T47D (cell line): ENCODE results near the gene GMDS.

Source experiments
- DNase-seq, 2 experiments: peaks; one replicate each; pipeline versions ENCODE4 v3.0.0 to v3.0.0-alpha.2; 2011 to 2012; ENCODE audit warnings: low read depth in 1 of 2, low spot score in 1 of 2
- JUND ChIP-seq: IDR thresholded peaks from 2 replicates; pipeline ENCODE4 v1.6.1; 2012; ENCODE audit warnings: low read depth
- in situ Hi-C: cut with HindIII; loops from 2 replicates; pipeline ENCODE4 v1.10.0; 2016; ENCODE audit warnings: low sequenced_read_pairs, low pct_unique_long_range_greater_than_20kb

GMDS gene

DNA sequence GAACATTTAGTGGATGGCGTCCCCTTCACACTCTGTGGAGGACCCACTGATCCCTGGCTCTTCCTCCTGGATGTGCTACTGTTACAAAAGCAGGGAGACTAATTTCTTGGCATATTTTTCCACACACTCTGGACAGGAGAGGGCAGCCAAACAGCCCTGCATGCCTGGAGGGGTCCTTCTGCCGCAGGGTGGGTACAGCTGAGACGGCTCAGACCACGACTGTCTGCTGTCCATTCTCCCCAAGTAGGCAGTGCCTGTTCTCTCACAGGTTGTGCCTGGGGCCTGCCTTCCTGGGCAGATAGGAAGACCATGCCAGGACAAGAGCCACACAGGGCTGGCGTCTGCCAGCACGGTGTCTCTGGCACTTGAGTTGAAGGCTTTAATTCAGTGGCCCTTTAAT, 375.6 kb downstream of the GMDS start:
- DNase-seq = no peak
- no peak for TF ChIP-seq JUND
- in situ Hi-C loops = no loop called here

DNA sequence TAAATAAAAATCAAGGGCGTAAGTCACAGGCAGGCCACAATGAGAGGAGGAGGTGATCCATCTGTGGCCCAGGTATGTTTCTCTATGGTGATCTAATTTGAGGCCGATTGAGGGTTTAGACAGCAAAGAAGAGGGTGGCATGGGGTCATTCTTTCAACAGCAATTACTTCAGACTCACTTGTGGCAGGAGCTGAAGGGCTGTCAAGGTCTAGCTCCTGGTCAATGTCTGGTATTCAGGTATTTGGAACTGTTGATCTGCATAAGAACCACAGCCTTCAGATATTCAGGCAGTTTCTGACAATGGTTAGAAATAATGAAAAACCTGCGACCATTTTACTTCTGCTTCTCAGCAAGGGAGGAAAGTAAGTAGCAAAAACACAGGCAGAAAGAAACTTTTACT, 376.1 kb downstream of the GMDS start:
- in situ Hi-C loops = no loop called here
- no peak for DNase-seq
- no peak for TF ChIP-seq JUND

DNA sequence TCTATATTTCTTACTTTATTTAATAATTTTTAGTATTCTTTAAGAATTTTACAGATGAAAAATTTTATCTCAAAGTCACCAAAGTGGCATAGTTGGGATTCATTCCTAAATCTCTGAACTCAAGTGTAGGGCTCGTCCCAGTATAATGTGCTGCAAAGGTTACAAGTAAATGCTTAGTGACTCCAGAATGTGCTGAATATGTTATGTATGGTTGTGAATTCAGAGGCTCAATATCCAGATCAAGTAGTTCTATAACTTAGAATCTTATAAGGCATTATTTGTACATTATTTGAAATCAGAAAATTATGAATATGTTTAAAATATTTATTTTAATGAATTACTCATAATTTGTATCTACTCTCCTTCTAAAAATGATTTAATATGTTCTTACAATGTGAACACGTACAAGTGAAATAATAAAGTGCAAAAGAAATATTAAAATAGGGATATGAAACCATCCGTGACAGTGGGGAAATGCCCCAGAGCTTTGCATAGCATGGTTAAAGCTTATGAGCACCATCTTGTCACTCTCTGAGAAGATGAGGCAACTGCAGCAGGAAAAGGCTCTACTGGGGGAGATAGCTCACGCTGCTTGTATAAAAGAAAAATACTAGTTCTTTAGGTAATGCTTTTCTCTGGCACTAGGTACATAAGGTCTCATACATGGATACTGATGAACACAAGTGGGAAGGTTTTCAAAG, 376.7 kb downstream of the GMDS start:
- TF ChIP-seq JUND = no peak
- no peak for DNase-seq
- in situ Hi-C loops = no loop called here

DNA sequence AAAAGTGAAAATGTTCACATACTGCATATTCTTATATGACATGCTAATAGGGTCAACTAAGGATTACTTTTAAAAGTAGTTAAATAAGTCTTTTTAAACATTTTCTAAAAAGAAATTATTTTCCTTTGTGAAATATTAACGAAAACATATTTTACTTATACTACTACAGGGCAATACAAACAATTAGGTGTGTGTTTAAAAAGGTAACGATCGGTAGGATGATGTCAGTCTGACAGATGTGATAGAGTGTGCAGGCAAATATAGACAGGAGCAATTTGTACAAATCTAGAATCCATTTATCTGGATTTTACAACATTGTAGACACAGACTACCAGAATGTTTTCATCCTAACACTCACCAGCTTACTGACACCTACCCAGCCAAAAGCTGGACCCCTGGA, 378.2 kb downstream of the GMDS start:
- no peak for TF ChIP-seq JUND
- DNase-seq = no peak

DNA sequence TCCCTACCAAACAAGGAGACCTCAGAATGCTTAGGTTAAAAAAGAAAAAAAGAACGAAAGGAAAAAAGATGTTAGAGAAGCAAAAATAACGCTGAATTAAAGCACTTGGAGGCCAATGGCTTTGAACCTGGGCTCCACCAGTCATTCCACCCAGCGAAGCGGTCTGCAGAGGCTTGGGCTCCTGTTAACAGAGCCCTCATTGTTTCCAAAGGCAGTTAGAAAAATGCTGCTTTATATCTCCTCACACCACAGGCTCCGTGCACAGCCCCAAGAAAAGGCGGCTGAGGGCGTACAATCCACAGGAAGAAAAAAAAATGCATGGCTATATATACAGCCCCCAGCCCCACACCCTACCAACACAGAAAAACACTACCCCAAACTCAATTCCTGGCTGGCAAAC, 379.8 kb downstream of the GMDS start:
- in situ Hi-C loops = no loop called here

More for the DNA sequence above, 378.2 kb downstream of the GMDS start:
- in situ Hi-C loops = no loop called here

DNA sequence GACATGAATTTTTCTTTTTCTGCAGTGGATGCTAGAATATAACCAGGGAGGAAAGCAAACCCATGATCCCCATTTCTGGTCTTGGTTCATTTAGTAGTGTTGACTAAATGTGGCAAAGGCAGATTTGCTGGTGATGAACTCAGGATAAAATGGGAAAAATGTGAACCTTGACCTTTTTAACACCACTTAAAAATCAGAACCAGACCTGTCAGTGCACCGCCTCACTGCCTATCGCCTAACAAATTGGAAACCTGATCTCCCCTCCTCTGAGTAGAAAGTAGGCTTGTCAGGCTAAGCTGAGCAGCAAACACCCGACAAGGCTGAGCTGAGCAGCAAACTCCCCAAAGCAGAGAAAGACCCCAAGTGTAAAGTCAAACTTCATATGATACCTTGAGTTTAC, 380.9 kb downstream of the GMDS start:
- DNase-seq = no peak
- no peak for TF ChIP-seq JUND
- in situ Hi-C loops = no loop called here

More for the DNA sequence above, 379.8 kb downstream of the GMDS start:
- no peak for DNase-seq
- TF ChIP-seq JUND = no peak

DNA sequence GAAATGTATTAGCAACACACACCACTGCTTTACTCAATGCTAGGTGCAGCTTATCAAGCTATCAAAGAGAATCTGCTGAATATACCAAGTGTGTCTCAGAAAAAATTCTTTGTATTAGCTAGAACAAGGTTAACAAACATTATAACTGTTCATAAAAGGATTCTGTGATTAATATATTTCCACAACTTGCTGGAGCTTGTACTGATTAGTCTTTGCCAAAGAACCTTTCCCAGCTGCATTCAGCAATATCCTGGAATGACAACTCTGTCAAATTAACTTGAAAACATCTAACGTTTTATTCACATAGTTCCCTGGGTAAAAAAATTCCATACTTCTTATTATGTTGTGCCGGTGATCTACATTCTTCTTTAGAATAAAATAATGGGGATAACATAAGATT, 383.0 kb downstream of the GMDS start:
- in situ Hi-C loops = no loop called here
- DNase-seq = no peak
- TF ChIP-seq JUND = no peak

DNA sequence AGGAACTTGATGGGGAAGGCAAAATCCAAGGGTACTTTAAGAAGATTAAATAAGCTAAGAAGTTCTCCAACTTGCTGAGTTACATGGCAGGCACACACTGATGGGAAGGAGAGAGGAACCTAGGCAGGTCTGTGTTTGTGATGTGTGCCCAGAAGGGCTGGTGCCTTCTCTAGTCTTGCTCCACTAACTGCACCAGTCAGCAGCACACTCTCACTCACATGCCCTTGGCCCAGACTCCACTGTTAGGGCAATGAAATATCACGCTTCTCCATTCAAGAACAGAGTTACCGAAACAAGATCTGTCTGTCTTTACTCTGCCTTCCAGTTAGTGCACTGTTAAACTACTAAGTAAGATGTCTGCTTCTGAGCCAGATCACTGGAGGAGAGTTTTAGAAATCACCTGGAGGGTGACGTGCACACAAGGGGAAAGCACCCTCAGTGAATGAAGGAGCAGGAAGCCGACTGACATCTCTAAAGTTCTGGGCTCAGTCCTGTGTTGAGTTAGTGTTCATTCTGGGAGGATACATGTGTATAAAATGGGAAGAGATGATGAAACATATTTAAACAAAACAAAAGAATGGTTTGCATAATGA, 384.6 kb downstream of the GMDS start:
- no peak for TF ChIP-seq JUND
- no peak for DNase-seq
- in situ Hi-C loops = no loop called here

DNA sequence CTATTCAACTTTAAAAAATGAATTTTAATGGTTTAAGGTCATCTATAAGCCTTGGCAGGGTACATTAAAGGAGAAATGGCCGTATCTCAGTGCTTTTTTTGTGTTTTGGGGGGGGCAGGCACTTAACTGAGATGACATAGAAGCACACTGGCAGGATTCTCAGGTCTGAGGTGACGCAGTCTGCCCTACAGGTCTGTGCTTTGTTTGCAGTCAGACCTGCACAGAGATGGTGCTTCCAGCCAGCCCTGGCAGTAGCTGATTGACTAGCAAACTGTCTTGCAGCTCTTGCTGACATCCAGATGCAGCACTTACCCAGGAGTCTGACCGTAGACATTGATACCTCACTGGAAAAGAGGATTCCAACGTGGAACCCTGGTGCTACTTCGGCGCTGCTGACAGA, 386.5 kb downstream of the GMDS start:
- in situ Hi-C loops = no loop called here
- no peak for TF ChIP-seq JUND
- DNase-seq = no peak

DNA sequence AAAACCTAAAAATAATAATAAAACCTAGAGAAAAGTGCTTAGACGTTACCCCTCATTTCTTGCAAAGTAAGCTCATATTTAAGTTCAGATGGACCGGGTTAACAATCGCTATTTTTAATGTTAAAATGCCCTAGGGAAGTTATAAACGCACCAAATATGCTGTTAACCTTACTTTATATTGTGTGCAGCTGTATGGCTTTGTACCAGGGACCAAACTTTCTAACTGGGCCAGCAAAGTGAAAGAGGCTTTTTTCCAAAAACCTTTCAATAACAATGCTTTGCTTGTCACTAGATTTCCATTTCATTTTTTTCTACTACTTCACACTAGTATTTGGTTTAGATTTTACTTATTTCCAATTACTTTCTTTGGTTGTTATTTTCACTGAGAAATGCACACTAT, 387.2 kb downstream of the GMDS start:
- DNase-seq = no peak
- no peak for TF ChIP-seq JUND
- in situ Hi-C loops = no loop called here

DNA sequence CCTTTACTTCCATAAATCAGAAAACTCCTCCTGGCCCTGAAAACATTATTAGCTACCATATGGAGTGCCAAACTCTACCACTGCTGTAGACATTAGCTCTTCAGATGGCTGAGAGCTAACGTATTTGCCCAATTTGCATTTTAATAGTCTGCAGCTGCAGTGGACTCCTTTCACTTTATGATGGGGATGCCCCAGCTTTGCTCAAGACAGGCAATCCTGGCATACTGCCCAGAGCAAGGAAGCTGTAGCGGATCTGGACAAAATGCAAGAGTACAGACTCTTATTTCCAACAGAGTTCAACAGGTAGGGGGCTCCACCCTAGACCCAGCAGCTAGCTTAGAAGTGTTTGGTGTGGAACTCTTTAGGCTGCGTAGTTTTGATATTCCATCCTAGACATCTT, 389.0 kb downstream of the GMDS start:
- DNase-seq = no peak
- TF ChIP-seq JUND = no peak
- in situ Hi-C loops = no loop called here

DNA sequence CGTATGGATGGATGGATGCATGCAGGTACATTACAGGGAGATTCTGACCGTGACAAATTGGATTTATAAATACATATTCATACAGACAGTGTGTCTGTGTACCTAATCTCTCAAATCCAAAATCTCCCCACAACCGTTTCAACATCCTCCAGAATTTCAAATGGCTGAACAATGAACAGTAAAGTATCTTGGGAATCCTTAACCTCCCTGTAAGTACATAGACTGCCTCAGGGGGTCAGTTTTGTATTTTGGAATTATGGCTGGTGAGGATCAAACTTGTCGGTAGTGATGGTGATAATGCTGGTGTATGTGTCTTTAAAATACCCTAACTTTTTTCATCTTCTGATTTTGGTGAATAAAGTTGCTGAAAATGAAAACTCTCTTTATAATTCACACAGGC, 389.5 kb downstream of the GMDS start:
- TF ChIP-seq JUND = no peak
- no peak for DNase-seq
- in situ Hi-C loops = no loop called here

DNA sequence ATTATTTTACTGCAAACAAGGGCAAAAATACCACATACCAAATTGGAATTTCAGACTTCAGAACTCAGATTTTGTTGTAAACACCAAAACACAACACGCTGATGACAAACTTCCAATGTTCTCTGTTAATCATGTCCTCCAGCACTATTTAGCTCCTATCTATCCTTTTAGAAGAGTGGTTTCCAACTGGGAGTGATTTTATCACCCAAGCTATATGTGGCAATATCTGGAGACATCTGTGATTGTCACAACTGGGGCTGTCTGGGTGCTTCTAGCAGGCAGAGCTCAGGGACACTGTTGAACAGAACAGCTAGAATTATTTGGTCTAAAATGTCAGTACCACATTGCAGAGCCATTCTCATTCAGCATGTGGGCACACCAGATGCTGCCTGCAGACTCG, 391.1 kb downstream of the GMDS start:
- in situ Hi-C loops = no loop called here
- TF ChIP-seq JUND = no peak

DNA sequence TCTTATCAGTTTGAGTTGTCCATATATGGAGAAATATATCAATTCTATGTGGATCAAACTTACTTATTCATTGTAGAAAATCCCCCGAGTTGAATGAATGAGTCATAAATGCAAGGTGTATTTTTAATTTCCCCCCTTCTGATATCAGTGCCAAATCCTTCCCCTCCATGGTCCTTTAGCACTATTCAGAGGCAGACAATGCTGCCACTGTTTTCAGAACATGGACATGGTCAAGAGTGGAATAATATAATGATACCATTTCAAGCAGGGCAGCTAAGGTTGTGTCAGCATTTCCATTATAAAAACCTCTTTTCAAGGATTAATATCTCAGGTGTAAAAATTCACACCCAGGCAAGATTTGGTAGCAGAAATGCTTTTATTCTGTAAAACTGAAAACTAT, 391.6 kb downstream of the GMDS start:
- in situ Hi-C loops = no loop called here
- no peak for TF ChIP-seq JUND
- no peak for DNase-seq

More for the DNA sequence above, 391.1 kb downstream of the GMDS start:
- DNase-seq = no peak
